GM12891 (cell line): ENCODE results near the gene TM9SF1.

ENCODE experiments used
- POLR2A ChIP-seq: IDR thresholded peaks from 2 replicates; pipeline ENCODE4 v1.6.1; 2011; ENCODE audit warnings: low read depth, low read length, control low read depth
- POLR2AphosphoS5 ChIP-seq: IDR thresholded peaks from 2 replicates; pipeline ENCODE4 v1.6.1; 2011; ENCODE audit warnings: low read depth, low read length, control low read depth
- TAF1 ChIP-seq: IDR thresholded peaks from 2 replicates; pipeline ENCODE4 v1.6.1; 2011; ENCODE audit warnings: low read depth, low read length, control low read depth

- TF ChIP-seq POLR2A = no peak
- TF ChIP-seq POLR2AphosphoS5 = no peak
- TF ChIP-seq TAF1 = no peak
Measured at GRCh38 chr14:24156840-24157239, 38.4 kb downstream of the TM9SF1 start.
